Right renal cortex interstitium (tissue), 3 donors: ENCODE results near the gene IFT88. TPM values are rescaled to one million over a fixed set of nuclear protein-coding genes. Genes with fewer than 3 reads are reported as not detected.

ENCODE experiments used
- DNase-seq, 3 donors: peaks; one replicate each; pipeline ENCODE4 v3.0.0-alpha.2; 2013; ENCODE audit warnings: low read depth in 3 of 3, low spot score in 2 of 3
- polyA plus RNA-seq, 3 donors: library from polyadenylated mRNA; unstranded; fragments of 120-200 nt; gene quantifications; one replicate each; pipeline ENCODE4 v1.2.1, GENCODE V29; 2013; ENCODE audit not compliant: insufficient read length in 3 of 3

IFT88 gene
- polyA plus RNA-seq, 3 donors, result 39.1 to 41.4 (median 39.5) TPM

DNA sequence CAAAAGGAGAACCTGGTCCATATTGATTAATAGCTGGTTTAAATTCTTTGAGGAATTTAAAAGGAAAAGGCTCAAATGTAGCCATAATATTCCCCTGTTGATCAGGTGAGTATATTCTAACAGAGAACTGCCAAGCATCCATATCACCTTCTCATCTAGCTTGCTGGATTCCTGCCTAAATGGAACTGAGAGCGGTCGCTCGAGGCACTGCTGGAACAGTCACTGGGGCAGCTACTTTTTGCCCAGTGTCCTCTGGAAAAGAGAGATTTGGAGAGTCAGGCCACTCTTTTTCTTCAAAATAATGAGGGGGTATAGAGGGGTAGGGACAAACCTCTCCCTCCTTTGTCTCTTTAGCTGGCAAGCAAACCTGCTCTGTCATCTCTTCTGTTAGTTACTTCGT is 117.1 kb downstream of the IFT88 start:
- no peak for DNase-seq

DNA sequence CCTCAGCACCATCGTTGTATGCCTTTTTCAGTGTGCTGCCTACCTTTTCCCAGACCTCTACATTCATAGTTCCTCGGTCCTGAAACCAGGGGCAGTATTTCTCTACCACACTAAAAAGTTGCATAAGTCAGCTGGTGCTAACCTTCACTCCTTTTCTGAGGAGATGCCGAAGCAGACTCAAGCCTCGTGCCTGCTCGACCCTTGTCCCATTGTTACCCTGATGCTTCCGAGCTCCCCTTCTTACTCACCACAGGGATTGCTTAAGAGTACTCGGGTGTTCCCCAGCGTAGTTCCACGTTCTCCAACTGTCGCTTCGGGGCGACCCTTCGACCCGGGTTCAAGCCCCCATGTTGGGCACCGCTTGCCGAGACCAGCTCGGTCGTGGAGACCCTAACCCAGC is 117.6 kb downstream of the IFT88 start:
- no peak for DNase-seq

DNA sequence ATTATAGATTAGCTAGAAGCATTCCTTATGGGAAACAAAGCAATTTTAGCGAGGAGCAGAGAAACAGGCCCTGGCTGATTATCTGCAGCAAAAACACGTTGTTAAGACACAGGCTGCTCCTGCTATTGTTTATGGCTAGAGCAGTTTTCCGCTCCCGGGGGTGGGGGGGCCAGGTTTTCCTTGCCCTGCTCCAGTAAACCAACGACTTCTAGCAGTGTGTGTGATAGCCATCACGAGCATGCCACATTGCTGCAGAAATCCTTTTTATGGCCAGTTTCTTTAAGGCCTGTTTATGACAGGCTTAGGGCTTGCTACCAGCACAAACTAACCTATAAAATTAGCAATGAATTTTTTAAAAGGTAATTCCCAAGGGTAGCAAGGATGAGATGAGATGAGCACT is 118.1 kb downstream of the IFT88 start:
- DNase-seq, result no peak

DNA sequence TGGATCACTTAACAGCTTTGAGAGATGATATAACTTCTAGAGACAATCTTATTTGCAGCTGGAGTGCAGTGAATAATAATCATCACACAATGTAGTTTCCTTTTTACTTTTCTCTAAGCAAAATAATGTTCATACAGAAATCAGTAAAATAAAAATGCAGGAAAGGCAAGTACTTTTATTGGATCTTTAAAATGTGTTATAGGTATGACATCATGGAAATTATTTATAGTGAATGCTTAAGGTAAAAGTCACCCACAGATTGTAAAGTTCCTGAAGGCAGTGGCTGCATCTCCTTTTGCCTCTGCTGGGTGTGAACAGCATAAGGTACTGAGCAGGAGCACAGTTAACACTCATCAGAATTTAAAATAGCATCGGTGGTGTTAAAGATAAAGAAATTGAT is 119.2 kb downstream of the IFT88 start:
- no peak for DNase-seq

DNA sequence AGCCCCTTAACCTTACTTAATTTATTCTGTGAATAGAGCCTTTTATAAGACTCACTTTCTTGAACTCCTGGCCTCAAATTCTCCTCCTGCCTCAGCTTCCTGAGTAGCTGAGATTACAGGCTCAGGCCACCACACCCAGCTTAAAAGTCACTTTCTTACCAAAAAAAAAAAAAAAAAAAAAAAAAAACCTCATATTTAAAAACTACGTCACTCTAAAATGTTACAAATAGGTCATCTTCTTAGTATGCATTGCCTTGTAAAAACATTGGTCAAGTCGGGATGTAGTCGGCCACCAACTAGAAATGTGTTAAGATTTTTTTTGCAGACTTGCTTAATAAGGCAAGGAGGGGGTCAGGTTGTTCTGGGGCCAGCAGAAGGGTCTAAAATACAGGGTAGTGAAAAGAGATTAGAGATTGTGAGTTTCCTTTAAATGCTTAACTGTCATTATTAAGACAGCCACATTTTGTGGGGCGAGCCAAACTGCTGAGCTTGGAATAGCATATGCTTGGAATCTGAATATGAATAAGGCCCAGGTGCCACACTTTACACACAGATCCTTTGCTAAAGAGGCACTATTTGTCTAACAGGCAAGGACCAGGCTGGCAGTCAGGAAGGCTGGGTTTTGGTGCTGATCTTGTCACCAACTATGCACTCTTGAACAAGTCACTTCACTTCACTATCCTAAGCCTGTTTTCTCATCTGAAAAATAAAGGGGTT is 120.1 kb downstream of the IFT88 start:
- no peak for DNase-seq

DNA sequence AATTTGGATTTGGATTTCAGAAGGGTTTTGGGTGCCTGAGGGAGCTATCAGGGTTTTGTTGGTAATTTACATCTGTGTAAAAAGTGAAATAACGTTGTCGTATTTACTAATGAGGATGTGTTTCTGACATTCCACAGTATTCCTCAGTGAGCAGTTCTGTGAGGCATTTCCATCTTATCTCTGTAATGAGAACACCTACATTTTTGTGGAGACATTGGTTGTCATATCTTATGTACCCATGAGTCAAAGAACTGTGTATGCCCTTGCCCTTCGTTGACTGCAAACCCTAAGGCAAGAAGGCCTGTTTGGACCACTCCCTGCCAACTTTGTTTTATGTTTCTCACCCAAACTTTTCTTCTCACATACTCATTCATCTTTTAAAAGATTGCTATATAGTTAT is 122.3 kb downstream of the IFT88 start:
- no peak for DNase-seq

DNA sequence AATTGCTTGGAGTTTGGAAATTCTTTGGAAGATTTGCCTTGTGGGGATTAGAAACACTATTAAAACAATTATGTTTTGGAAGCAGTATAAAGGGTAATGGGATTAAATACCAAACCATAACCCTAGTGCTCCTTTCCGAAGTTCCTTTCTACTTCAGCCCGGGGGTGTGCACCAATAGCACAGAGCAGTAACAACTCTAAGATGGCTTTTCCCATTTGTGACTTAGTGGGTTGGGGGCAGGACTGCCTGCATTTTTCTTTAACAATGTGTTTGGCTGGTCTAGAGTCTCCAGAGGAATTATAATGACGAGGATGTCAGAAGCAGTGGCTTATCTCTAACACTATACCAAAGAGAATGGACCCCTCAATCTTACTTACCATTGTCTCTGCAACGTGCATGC is 124.7 kb downstream of the IFT88 start:
- no peak for DNase-seq

DNA sequence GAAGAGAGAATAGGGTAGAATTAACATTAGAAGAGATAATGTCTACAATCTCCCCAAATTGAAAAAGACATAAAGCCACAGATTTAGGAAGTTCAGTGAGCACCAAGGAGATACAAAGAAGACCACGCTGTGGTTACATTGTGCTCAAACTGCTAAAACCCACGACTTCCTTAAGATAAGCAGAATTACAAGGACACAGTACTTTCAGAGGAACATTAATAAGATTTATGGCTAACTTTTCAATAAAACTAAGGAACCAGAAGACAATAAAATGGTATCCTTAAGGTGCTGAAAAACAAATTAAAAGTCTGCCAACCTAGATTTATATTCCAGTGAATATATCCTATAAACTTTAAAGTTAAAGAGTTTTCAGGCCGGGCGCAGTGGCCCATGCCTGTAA is 129.1 kb downstream of the IFT88 start:
- no peak for DNase-seq

DNA sequence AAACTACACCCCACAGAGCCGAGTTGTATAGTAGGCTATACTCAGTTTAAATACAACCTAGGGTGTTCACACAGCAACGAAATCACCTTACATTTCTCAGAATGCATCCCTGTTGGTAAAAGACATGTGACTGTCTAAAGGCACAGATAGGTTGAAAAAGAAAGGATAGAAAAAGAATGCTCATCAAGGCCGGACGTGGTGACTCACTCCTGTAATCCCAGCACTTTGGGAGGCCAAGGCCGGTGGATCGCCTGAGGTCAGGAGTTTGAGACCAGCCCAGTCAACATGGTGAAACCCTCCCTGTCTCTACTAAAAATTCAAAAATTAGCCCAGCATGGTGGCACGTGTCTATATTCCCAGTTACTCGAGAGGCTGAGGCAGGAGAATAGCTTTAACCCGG is 132.8 kb downstream of the IFT88 start:
- no peak for DNase-seq

DNA sequence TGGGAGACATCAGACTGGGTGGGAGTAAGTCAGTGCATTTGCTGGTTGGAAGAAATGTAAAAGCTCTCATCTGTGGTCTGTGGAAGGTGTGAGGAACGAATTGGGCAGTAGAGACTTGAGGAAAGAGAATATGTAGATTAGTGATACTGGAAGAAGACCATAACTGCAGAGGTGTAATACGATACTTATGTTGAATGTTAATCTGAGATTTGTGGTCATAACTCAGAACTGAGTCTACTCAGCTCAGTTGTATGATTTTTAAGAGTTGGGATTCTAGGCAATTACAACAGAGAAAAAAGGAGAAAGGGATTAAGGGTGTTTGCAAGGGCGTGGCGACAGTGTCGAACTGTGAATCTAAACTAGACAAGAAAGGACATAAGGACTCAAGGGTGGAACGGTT is 133.3 kb downstream of the IFT88 start:
- DNase-seq, result no peak

DNA sequence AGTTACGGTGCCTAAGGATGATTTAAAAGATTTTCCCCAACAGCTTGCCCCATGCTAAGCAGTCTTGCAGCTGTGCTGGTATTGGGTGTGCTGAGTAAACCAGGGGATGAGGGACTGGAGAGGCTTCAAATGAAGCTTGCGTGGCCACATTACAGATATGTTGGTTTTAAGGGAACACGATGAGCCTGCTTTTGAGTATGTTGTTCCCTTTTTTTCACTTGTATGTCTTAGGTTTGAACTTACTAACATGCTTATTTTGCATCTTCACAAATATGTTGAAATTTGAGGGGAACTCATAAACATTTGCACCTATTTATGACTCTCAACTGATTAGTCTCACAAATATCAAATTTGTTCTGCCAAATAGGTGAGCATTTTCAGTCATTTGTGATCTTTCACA is 134.5 kb downstream of the IFT88 start:
- no peak for DNase-seq

DNA sequence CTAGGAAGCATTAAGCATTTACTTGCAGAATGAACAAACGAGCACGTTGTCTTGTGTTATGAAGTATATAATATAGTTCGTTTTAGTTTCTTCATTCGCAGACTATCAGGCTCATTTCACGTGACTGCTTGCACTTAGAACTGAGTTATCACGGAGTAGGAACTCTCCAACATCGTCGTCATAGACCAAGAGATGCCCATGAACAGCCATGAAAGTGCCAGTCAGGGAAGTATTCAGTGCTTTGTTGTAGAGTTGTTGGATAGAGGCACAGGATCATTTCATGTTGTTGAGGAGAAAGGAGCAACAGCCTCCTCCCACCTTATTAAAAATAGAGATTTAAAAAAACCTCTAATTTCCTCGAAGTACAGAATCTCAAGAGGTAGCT is 135.6 kb downstream of the IFT88 start:
- DNase-seq, result no peak

DNA sequence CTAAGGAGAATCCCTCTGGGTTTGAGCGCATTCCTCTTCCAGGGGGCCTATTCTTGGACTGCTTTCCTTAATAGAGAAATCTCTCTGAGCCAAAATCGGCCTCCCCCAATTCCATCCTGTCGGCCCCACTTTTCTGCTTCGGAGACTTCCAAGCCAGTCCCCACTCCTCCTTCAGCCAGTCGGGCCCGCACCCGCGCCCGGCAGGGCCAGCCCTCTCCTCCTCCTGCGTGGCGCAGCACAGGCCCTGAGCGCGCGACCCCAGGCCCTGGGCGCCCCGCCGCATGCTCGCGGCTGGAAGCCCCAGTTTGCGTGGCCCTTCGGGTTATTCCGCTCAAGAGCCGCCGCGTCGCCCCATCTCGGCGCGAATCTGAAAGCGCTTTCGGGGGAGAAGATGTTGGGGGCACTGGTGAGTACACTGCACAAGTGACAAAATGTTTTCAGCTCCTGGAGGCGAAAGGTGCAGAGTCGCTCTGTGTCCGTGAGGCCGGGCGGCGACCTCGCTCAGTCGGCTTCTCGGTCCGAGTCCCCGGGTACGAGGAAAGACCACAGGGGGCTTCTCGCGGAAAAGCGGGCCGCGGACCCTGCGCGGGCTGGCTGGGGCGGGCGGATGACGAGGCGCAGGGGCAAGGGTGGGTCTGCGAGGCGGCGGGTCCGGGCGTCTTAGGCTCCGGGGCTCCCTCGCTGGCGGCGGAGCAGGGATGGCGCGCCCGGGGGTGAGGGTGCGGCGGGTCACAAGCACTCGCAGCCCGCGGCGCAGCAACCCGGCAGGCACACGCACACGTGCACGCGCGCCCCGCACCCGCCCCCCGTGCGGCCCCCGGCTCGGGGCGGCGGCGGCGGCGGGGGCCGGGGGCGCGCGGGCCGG is 136.2 kb downstream of the IFT88 start, which contains the start of gene IL17D:
Gene IL17D, plus strand, starts transcription at position 785 of the 865 bp plus-strand sequence. CDS start 303 bp downstream, outside the sequence.
- DNase-seq, result peak in 1 of 3 donors; percentile 35

DNA sequence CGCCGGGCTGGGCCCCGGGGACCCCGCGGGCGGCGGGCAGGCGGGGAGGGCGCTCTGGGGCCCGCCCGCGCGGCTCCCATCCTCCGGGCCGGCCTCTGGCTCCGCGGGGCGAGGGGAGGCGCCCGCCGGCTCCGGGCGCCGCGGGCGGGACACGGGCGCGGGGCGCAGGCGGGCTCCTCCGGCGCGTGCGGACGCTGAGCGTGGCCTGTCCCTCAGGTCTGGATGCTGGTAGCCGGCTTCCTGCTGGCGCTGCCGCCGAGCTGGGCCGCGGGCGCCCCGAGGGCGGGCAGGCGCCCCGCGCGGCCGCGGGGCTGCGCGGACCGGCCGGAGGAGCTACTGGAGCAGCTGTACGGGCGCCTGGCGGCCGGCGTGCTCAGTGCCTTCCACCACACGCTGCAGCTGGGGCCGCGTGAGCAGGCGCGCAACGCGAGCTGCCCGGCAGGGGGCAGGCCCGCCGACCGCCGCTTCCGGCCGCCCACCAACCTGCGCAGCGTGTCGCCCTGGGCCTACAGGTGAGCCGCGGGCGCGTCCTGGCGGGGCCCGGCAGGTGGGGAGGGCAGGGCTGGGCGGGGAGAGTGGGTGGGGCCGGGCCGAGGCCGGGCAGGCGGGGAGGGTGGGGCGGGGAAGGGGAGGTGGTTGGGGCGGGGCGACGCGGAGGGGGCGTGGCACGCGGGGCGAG is 137.0 kb downstream of the IFT88 start:
- DNase-seq, result peak in 1 of 3 donors; percentile 50

DNA sequence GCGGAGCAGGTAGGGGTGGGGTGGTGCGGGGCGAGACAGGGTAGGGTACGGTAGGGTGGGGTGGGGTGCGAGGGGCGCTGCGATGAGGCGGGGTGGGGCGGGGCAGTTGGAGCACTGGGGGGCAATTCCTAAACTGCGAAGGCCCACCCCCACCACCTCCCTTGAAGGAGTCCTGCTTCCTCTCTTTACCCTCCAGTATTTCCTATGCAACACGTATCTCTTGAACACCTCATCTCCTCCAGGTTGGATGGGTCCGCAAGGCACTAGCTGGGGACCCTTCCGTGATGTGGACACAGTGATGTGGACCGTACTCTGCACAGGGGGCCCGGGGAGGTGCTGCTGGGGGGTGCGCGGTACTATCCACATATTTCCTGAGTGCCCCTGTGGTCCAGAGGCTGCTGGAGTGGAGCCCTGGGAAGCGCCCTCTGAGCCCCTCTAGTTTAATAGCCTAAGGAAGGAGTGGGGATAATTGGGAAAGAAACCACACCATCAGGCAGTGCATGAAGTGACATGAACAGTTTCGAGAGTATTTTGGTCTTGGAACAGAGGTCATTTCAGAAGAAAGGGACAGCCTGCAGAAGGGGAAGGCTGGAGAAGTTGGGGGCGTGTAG is 137.6 kb downstream of the IFT88 start:
- no peak for DNase-seq

DNA sequence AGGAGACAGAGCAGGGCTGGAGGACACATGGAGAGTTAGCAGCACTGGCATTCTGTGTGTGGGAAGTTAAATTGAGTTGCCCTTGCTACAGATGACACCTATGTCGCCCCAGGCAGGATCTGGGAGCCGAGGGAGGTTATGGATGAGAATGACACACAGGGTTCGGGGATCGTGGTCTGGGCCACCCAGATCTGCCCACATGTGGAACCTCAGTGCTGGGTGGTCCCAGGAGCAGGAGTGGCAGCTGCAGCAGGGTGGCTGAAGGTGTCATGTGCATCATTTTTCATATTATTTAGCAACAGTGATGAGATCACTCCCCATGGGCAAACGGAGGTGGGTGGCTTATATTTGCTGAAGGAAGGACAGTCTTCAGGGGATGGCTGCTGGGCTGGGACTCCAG is 139.7 kb downstream of the IFT88 start:
- no peak for DNase-seq

DNA sequence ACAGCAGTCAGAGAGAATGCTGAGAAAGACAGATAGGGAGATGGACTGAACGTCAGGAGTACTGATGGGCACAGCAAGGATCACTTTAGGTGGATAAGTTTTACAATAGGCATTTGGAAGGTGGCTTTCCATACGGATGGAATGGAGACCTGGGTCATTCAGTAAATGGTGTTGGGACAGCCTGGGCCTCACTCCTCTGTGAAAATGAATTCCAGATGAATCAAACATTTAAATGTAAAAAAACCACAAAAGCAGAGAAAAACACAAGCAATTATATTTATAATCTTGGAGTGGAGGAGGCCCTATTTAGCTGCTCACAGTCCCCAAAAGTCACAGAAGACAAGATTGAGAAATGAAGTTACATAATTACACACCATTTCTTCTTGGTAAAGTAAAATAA is 141.3 kb downstream of the IFT88 start:
- DNase-seq, result no peak

DNA sequence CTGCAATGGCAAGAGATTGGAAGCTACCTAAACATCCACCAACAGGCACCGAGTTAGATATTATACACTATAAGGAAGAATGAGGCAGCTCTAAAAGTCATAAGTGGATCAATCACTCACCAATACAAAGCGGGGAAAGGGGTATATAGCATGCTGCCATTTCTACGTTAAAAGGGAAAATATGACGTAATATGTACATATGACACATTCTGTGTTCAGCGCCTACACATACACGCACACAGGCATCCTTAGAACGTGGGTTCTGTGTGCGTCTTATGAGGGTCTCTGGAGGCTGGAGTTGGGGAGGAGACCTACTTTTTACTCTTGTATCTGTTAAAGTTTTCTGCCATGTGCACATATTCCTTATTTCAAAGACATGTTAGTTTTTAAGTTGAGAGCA is 142.4 kb downstream of the IFT88 start:
- no peak for DNase-seq

DNA sequence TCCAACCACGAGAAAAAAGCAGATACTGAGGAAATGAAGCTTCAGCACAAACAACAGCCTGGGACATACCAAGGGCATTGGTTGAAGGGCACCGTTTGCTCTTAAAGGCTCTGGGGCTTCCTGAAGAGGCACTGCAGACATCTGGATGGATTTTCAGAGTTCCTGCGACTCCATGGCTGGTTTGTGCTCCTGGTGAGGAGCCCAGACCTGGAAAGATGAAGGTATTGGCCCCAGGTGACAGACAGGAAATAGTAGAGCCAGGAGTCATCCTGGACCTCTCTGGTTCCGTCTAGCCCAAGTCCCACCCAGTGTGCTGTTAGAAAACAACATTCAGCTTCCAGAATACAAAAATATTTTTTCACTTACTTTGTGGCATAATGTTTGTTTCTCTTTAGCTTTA is 142.8 kb downstream of the IFT88 start:
- no peak for DNase-seq

DNA sequence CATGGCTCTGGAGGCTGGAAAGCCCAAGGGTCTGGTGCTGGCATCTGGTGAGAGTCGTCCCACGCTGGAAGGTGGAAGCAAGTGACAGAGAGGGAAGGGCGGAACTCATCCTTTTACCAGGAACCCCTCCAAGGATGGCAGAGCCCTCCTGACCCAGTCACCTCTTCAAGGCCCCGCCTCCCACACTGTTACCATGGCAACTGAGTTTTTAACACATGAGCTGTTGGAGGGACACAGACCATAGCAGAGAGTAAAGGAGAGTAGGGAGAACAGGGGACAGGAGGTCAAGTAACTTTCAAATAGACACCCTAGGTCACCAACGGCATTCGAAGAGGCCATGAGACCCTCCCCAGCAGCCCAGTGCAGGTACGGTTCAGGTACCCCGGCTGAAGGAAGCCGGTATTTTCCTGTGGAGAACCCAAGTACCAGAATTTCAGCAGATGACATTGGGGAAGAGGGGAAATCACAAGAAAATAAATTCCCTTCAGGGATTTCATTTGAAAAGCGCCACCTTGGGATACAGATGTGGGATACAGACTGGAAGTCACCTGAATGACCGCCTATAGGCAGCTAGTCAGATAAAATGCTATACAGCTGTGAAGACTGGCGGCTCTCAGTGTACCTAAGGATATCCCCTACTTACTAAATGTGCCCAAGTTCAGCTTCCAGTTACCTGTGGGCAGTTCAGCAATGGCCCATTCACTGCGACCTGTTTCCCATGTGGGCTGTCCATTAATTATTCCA is 144.5 kb downstream of the IFT88 start:
- DNase-seq, result no peak
